Measurements from ENCODE around the gene B3GALT5.

GRCh38 chr21:39630827-39631226 is 18.1 kb downstream of the B3GALT5 start:
- TF ChIP-seq POLR2AphosphoS5 (IDR thresholded peaks at IDR 0.05) (no peak), CTCF (IDR thresholded peaks at IDR 0.05) (no peak), POLR2A (IDR thresholded peaks at IDR 0.05) (no peak)

Measured in gastroesophageal sphincter (tissue), 3 donors.